Activated B cell treated with CpG ODN at 0.5 μM for 24 hours (primary cell): ENCODE results near the gene SCAANT1. TPM values are rescaled to one million over a fixed set of nuclear protein-coding genes. Genes with fewer than 3 reads are reported as not detected.

Experiments
- ATAC-seq: fragments of 200-7000 bp; cut with Tn5 transposase; one replicate; pipeline ENCODE4 v1.10.0; 2021; ENCODE audit warnings: low read depth, mild to moderate bottlenecking, moderate library complexity
- CTCF ChIA-PET: fragments of 350-600 bp; sonication (Branson Sonifier 250); formaldehyde crosslinking; loops from one replicate; lab custom pipeline; 2021; ENCODE audit warnings: antibody characterized with exemption; lab: Charles Lee
- POLR2A ChIA-PET: fragments of 350-600 bp; sonication (Branson Sonifier 250); formaldehyde crosslinking; loops from one replicate; lab custom pipeline; 2021; ENCODE audit warnings: antibody characterized with exemption; lab: Charles Lee
- DNase-seq: peaks from one replicate; pipeline ENCODE4 v3.0.0; 2022
- H3K27ac Mint-ChIP-seq: one replicate; pipeline ENCODE4 v1.8.0; 2020; ENCODE audit warnings: mixed read lengths
- H3K27me3 Mint-ChIP-seq: one replicate; pipeline ENCODE4 v1.8.0; 2021; ENCODE audit warnings: mixed read lengths
- H3K36me3 Mint-ChIP-seq: one replicate; pipeline ENCODE4 v1.8.0; 2021; ENCODE audit warnings: low read depth, mixed read lengths
- H3K4me1 Mint-ChIP-seq: one replicate; pipeline ENCODE4 v1.8.0; 2021; ENCODE audit warnings: mixed read lengths
- H3K4me3 Mint-ChIP-seq: one replicate; pipeline ENCODE4 v1.8.0; 2020; ENCODE audit warnings: mild to moderate bottlenecking, mixed read lengths
- H3K9me3 Mint-ChIP-seq: one replicate; pipeline ENCODE4 v1.8.0; 2020; ENCODE audit warnings: mixed read lengths
- CTCF ChIP-seq: fragments of 200-600 bp; IDR thresholded peaks from one replicate; pipeline ENCODE4 v1.8.0; 2022; ENCODE audit warnings: antibody characterized with exemption, mild to moderate bottlenecking
- intact Hi-C: fragments of 100-400 bp; cut with micrococcal nuclease; formaldehyde crosslinking; loops from one replicate; pipeline ENCODE4 v1.15.1; 2024
- total RNA-seq: library from RNA; stranded (reverse); gene quantifications from 2 replicates; pipeline ENCODE4 v1.2.3, GENCODE V29; 2022

SCAANT1 gene
- total RNA-seq, 1 donor from 2014 or later = not detected

GRCh38 chr3:63920001-63920400 is 7.8 kb upstream of the SCAANT1 start:
- Mint-ChIP-seq H3K27ac (no peak overlapping the region), H3K27me3 (no peaks in the 10 kb centered on the region), H3K4me1 (peaks cover 78% of the 10 kb centered on the region), H3K4me3 (no peak overlapping the region), H3K9me3 (no peaks in the 10 kb centered on the region), H3K36me3 (peaks cover 64% of the 10 kb centered on the region)
- ATAC-seq = no peak
- DNase-seq = no peak
- POLR2A ChIA-PET = interaction anchor here (1.5 kb wide), 1 partner anchor 56 kb away, joined by 3 read pairs; no protein-coding TSS in a partner anchor
- CTCF ChIA-PET = no interaction called here
- intact Hi-C loops = no loop called here
- no peak for TF ChIP-seq CTCF

- ChIA-PET POLR2A (no interaction called here), CTCF (no interaction called here)
- intact Hi-C loops = no loop called here
- Mint-ChIP-seq H3K36me3 (peaks cover 59% of the 10 kb centered on the region), H3K4me3 (no peak overlapping the region), H3K4me1 (peaks cover 73% of the 10 kb centered on the region), H3K9me3 (no peaks in the 10 kb centered on the region), H3K27ac (no peak overlapping the region), H3K27me3 (no peaks in the 10 kb centered on the region)
- no peak for DNase-seq
- no peak for TF ChIP-seq CTCF
- no peak for ATAC-seq
Measured at GRCh38 chr3:63918321-63918720, 6.1 kb upstream of the SCAANT1 start.

GRCh38 chr3:63914312-63914711 is 2.1 kb upstream of the SCAANT1 start:
- CTCF ChIA-PET = no interaction called here
- no peak for ATAC-seq
- no peak for TF ChIP-seq CTCF
- H3K4me3 Mint-ChIP-seq = peak overlapping the region; percentile 36
- POLR2A ChIA-PET = no interaction called here
- intact Hi-C loops = no loop called here
- no peak for DNase-seq
- no peaks in the 10 kb centered on the region for H3K27me3 Mint-ChIP-seq
- peak overlapping the region; percentile 88 for H3K27ac Mint-ChIP-seq
- no peaks in the 10 kb centered on the region for H3K9me3 Mint-ChIP-seq
- H3K4me1 Mint-ChIP-seq = peaks cover 62% of the 10 kb centered on the region
- peaks cover 49% of the 10 kb centered on the region for H3K36me3 Mint-ChIP-seq

- intact Hi-C loops = loop anchor here (1.0 to 2.0 kb wide), 6 partner anchors 9 to 110 kb away; partner anchors contain the start of gene PSMD6
Measured at GRCh38 chr3:63912768-63913588, 795 bp upstream of the SCAANT1 start.

More at GRCh38 chr3:63912768-63913588, 795 bp upstream of the SCAANT1 start:
- Mint-ChIP-seq H3K36me3 (peaks cover 37% of the 10 kb centered on the region), H3K27me3 (no peaks in the 10 kb centered on the region), H3K27ac (peak overlapping the region; percentile 88), H3K9me3 (no peaks in the 10 kb centered on the region), H3K4me3 (peak overlapping the region; percentile 89), H3K4me1 (peaks cover 53% of the 10 kb centered on the region)
- ATAC-seq (peak; percentile 44), DNase-seq (peak; percentile 37)
- no peak for TF ChIP-seq CTCF
- ChIA-PET POLR2A (interaction anchor here (0.5 to 1.4 kb wide), 4 partner anchors 9 to 241 kb away, joined by 3 to 5 read pairs (median 4); no protein-coding TSS in a partner anchor), CTCF (no interaction called here)
